ENCODE results near the gene MORN1.

DNA sequence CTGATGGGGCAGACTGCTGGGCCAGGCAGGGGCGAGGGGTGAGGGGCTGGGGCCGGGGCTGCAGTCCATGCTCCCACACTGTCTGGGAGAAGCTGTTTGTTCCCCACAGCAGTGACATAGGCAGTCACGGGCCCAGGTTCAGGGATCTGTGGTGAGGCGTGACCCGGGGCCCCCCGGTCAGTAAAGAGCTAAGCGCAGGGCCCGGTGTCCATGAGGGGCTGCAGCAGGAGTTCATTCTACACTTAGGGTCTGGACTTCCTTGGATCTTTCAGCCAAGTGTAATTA lies 16.6 kb upstream of the MORN1 start:
- TF ChIP-seq, protein P1, sequence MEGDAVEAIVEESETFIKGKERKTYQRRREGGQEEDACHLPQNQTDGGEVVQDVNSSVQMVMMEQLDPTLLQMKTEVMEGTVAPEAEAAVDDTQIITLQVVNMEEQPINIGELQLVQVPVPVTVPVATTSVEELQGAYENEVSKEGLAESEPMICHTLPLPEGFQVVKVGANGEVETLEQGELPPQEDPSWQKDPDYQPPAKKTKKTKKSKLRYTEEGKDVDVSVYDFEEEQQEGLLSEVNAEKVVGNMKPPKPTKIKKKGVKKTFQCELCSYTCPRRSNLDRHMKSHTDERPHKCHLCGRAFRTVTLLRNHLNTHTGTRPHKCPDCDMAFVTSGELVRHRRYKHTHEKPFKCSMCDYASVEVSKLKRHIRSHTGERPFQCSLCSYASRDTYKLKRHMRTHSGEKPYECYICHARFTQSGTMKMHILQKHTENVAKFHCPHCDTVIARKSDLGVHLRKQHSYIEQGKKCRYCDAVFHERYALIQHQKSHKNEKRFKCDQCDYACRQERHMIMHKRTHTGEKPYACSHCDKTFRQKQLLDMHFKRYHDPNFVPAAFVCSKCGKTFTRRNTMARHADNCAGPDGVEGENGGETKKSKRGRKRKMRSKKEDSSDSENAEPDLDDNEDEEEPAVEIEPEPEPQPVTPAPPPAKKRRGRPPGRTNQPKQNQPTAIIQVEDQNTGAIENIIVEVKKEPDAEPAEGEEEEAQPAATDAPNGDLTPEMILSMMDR (IDR thresholded peaks at IDR 0.05; ENCODE audit: insufficient read depth, low read length, poor library complexity, severe bottlenecking), result no peak
- TF ChIP-seq EZH2phosphoT487 (conservative IDR thresholded peaks at IDR 0.05; ENCODE audit: low read length), result no peak
